Activated T-helper 2 cell treated with anti-CD3 and anti-CD28 coated beads, Interferon-gamma antibody, Interleukin-2, Interleukin-4, amounts not matched to agents 10 μg/mL and 5 μg/mL and 100 μg/mL, durations not matched to agents 14 hours and 24 hours and 36 hours (primary cell): ENCODE results near the gene CREBL2. TPM values are rescaled to one million over a fixed set of nuclear protein-coding genes. Genes with fewer than 3 reads are reported as not detected.
A peak's percentile ranks its signal among the peaks of the same experiment; 100 is the strongest.

ENCODE experiments used
- DNase-seq: peaks from one replicate; pipeline ENCODE4 v3.0.0; 2021; ENCODE audit warnings: low spot score
- H3K27ac Mint-ChIP-seq: one replicate; pipeline ENCODE4 v1.8.0; 2021; ENCODE audit warnings: mixed read lengths
- H3K27me3 Mint-ChIP-seq: one replicate; pipeline ENCODE4 v1.8.0; 2021; ENCODE audit warnings: low read depth, mixed read lengths
- H3K36me3 Mint-ChIP-seq: one replicate; pipeline ENCODE4 v1.8.0; 2021; ENCODE audit warnings: low read depth, mixed read lengths
- H3K4me1 Mint-ChIP-seq: one replicate; pipeline ENCODE4 v1.8.0; 2021; ENCODE audit warnings: low read depth, mixed read lengths
- H3K4me3 Mint-ChIP-seq: one replicate; pipeline ENCODE4 v1.8.0; 2021; ENCODE audit warnings: low read depth, mild to moderate bottlenecking, moderate library complexity, mixed read lengths
- H3K9me3 Mint-ChIP-seq: one replicate; pipeline ENCODE4 v1.8.0; 2021; ENCODE audit warnings: mixed read lengths
- intact Hi-C: fragments of 100-400 bp; cut with micrococcal nuclease; formaldehyde crosslinking; loops from one replicate; pipeline ENCODE4 v1.15.1; 2023
- total RNA-seq: library from RNA; stranded (reverse); gene quantifications from 2 replicates; pipeline ENCODE4 v1.2.3, GENCODE V29; 2022

Gene CREBL2
- total RNA-seq, 1 donor from 2014 or later, result 22.3 TPM

GRCh38 chr12:12671850-12672660 lies 60.4 kb downstream of the CREBL2 start:
- intact Hi-C loops, result loop anchor here (2.0 kb wide), 2 partner anchors 19 to 27 kb away; no protein-coding TSS in a partner anchor
- no peak overlapping the region for H3K4me3 Mint-ChIP-seq

GRCh38 chr12:12673296-12673695 lies 61.6 kb downstream of the CREBL2 start:
- H3K36me3 Mint-ChIP-seq, result peaks cover 17% of the 10 kb centered on the region
- H3K4me3 Mint-ChIP-seq, result no peak overlapping the region
- H3K27ac Mint-ChIP-seq, result peak overlapping the region; percentile 56
- no peak for DNase-seq
- no peaks in the 10 kb centered on the region for H3K27me3 Mint-ChIP-seq
- H3K9me3 Mint-ChIP-seq, result no peaks in the 10 kb centered on the region
- intact Hi-C loops, result loop anchor here (2.0 kb wide), 2 partner anchors 18 to 28 kb away; no protein-coding TSS in a partner anchor
- peaks cover 37% of the 10 kb centered on the region for H3K4me1 Mint-ChIP-seq

More at GRCh38 chr12:12671850-12672660, 60.4 kb downstream of the CREBL2 start:
- Mint-ChIP-seq H3K36me3 (peaks cover 19% of the 10 kb centered on the region), H3K9me3 (no peaks in the 10 kb centered on the region), H3K27me3 (no peaks in the 10 kb centered on the region), H3K4me1 (peaks cover 37% of the 10 kb centered on the region), H3K27ac (peak overlapping the region; percentile 69)
- no peak for DNase-seq

DNA sequence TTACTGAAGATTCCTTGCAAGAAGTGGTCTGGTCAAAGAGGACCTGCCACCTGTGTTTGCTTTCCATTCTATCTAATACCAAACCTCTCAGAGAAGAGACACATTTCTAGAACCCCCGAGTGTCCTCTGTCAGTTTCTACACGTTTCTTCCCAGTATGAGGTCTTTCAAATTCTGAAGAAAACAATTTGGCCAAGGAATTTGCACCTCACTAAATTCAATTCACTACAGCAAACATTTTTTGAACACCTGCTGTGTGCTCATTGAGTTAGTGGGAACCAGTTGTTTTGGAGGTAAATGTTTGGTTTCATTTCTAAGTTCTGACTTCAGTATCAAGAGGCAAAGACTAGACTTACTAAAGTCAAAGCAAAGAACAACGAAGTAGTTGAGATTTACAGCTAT lies 64.9 kb downstream of the CREBL2 start:
- peaks cover 31% of the 10 kb centered on the region for H3K4me1 Mint-ChIP-seq
- no peaks in the 10 kb centered on the region for H3K27me3 Mint-ChIP-seq
- H3K27ac Mint-ChIP-seq, result no peak overlapping the region
- peaks cover 12% of the 10 kb centered on the region for H3K36me3 Mint-ChIP-seq
- DNase-seq, result no peak
- no peak overlapping the region for H3K4me3 Mint-ChIP-seq
- intact Hi-C loops, result no loop called here
- no peaks in the 10 kb centered on the region for H3K9me3 Mint-ChIP-seq

GRCh38 chr12:12681061-12681765 lies 69.5 kb downstream of the CREBL2 start:
- Mint-ChIP-seq H3K27ac (no peak overlapping the region), H3K36me3 (peaks cover 10% of the 10 kb centered on the region), H3K27me3 (no peaks in the 10 kb centered on the region), H3K4me1 (peaks cover 8% of the 10 kb centered on the region), H3K4me3 (no peak overlapping the region), H3K9me3 (no peaks in the 10 kb centered on the region)
- intact Hi-C loops, result no loop called here
- no peak for DNase-seq

DNA sequence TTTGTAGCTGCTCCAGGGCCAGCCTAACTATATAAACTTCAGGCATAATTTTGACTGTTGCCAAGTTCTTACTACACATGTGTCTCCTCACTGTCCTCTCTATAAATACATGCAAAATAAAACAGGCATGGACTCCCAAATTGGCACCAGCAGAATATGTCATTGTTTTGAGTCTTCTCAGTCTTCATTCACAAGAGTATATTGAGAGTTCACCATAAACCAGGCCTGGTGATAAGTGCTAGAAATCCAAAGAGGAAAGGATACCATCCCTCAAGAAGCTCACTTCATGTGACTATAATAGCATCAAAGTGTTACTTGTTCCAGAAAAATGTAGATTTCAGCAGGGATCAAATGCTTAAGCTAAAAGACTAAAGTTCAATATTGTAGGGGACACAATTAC lies 70.6 kb downstream of the CREBL2 start:
- Mint-ChIP-seq H3K27me3 (no peaks in the 10 kb centered on the region), H3K27ac (no peak overlapping the region), H3K36me3 (peaks cover 9% of the 10 kb centered on the region), H3K9me3 (no peaks in the 10 kb centered on the region), H3K4me3 (no peak overlapping the region), H3K4me1 (peaks cover 1% of the 10 kb centered on the region)
- no peak for DNase-seq
- intact Hi-C loops, result no loop called here

- Mint-ChIP-seq H3K27me3 (no peaks in the 10 kb centered on the region), H3K4me3 (no peak overlapping the region)
- intact Hi-C loops, result no loop called here
Observed at GRCh38 chr12:12683136-12683697, 71.5 kb downstream of the CREBL2 start.

GRCh38 chr12:12683725-12684124 lies 72.0 kb downstream of the CREBL2 start:
- intact Hi-C loops, result no loop called here
- Mint-ChIP-seq H3K27me3 (no peaks in the 10 kb centered on the region), H3K4me1 (peaks cover 4% of the 10 kb centered on the region), H3K27ac (no peak overlapping the region), H3K9me3 (no peaks in the 10 kb centered on the region), H3K4me3 (no peak overlapping the region), H3K36me3 (peaks cover 21% of the 10 kb centered on the region)
- DNase-seq, result no peak

More at GRCh38 chr12:12683136-12683697, 71.5 kb downstream of the CREBL2 start:
- peaks cover 17% of the 10 kb centered on the region for H3K36me3 Mint-ChIP-seq
- H3K27ac Mint-ChIP-seq, result no peak overlapping the region
- no peaks in the 10 kb centered on the region for H3K9me3 Mint-ChIP-seq
- no peak for DNase-seq
- H3K4me1 Mint-ChIP-seq, result peaks cover 1% of the 10 kb centered on the region

DNA sequence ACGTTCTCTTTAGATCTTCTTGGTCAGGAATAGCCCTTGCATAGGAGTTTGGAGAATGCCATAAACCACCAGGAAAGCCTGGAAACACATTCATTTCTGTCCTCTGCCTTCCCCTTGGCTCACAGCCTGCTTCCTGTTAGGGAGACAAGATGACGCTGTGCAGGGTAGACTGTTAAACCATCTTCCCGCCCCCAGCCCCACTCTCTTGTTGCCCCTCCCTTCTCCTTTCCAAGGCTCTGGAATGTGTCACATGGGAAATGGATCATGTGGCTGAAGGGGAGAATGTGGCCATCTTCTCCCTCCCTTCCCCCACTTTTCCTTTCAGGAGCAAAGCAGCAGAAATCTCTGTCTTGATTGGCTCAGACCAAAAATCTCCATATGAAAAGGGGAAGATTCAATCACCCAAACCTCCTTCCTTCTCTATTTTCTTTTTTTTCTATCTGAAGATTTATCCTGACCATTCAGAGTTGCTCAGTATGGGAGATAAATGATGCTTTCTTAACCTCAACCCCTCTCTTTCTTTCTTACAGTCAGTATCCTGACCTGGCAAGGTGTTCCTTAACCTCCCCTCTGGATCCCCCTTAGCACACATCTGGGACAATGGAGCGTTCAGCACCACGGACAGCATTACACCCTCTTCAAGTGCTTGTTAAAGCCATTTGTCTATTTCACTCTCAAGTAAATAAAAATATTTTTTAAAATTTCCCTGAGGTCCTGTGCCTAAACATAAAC lies 72.9 kb downstream of the CREBL2 start:
- Mint-ChIP-seq H3K27ac (no peak overlapping the region), H3K9me3 (no peaks in the 10 kb centered on the region), H3K4me3 (no peak overlapping the region), H3K4me1 (peaks cover 7% of the 10 kb centered on the region), H3K27me3 (no peaks in the 10 kb centered on the region), H3K36me3 (peaks cover 24% of the 10 kb centered on the region)
- intact Hi-C loops, result no loop called here
- DNase-seq, result no peak

DNA sequence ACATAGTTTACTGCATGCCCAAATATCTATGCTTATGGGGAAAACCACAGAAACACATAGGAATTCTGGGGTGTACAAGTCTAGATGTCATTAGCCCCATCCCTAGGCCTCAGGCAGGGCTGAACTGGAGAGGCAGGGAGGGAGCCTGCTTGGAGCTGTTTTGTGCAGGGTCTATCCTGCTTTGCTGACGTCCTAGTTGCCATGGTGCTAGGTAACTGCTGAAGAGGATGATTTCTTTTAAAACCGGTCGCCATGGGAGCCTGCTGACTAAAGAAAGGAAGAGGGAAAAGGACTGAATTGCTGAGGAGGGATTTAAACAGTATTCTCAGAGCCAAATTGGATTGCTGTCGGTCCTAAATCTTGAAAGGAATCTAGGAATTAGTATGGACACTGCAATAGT lies 73.6 kb downstream of the CREBL2 start:
- no peak for DNase-seq
- H3K4me3 Mint-ChIP-seq, result no peak overlapping the region
- H3K27me3 Mint-ChIP-seq, result no peaks in the 10 kb centered on the region
- peaks cover 24% of the 10 kb centered on the region for H3K36me3 Mint-ChIP-seq
- H3K9me3 Mint-ChIP-seq, result no peaks in the 10 kb centered on the region
- intact Hi-C loops, result no loop called here
- no peak overlapping the region for H3K27ac Mint-ChIP-seq
- H3K4me1 Mint-ChIP-seq, result peaks cover 13% of the 10 kb centered on the region

- intact Hi-C loops, result no loop called here
- no peak for DNase-seq
- H3K9me3 Mint-ChIP-seq, result no peaks in the 10 kb centered on the region
- H3K27ac Mint-ChIP-seq, result no peak overlapping the region
- peaks cover 20% of the 10 kb centered on the region for H3K4me1 Mint-ChIP-seq
- H3K27me3 Mint-ChIP-seq, result no peaks in the 10 kb centered on the region
- no peak overlapping the region for H3K4me3 Mint-ChIP-seq
- H3K36me3 Mint-ChIP-seq, result peaks cover 27% of the 10 kb centered on the region
Observed at GRCh38 chr12:12686472-12686871, 74.8 kb downstream of the CREBL2 start.

DNA sequence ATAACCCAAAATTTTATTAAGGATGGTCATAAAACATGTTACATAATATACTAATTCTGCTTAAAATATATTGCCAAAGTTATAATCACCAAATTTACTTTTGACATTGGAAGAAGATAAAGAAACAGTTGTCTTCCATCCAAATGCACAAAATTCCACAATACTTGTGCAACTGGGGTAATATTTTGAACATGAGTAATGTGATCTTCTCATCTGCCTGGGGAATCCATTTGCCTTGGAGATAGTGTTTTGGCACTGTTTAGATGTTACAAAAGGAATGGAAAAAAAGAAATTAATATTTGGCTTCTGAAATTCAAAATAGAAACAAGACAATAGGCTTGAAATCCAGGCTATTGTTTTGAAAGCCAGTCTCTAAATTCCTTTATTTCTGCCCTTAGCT lies 75.2 kb downstream of the CREBL2 start:
- Mint-ChIP-seq H3K27ac (no peak overlapping the region), H3K4me3 (no peak overlapping the region), H3K27me3 (no peaks in the 10 kb centered on the region), H3K9me3 (no peaks in the 10 kb centered on the region), H3K4me1 (peaks cover 25% of the 10 kb centered on the region), H3K36me3 (peaks cover 30% of the 10 kb centered on the region)
- DNase-seq, result no peak
- intact Hi-C loops, result no loop called here

- H3K4me3 Mint-ChIP-seq, result no peak overlapping the region
- H3K27ac Mint-ChIP-seq, result peak overlapping the region; percentile 3
- H3K36me3 Mint-ChIP-seq, result peaks cover 38% of the 10 kb centered on the region
- DNase-seq, result no peak
- intact Hi-C loops, result loop anchor here (2.0 to 10.0 kb wide), 2 partner anchors 17 to 675 kb away; no protein-coding TSS in a partner anchor
- no peaks in the 10 kb centered on the region for H3K9me3 Mint-ChIP-seq
- H3K4me1 Mint-ChIP-seq, result peaks cover 45% of the 10 kb centered on the region
- no peaks in the 10 kb centered on the region for H3K27me3 Mint-ChIP-seq
Observed at GRCh38 chr12:12689647-12690300, 78.1 kb downstream of the CREBL2 start.
